Stimulated activated CD8-positive, alpha-beta memory T cell treated with anti-CD3 and anti-CD28 coated beads, Interleukin-4, amount 100 ng/mL, for 1 hour (primary cell): Measurements from ENCODE around the gene KIF22.

Source experiments
- DNase-seq, 2 donors: peaks; one replicate each; pipeline ENCODE4 v3.0.0-alpha.2; 2020; ENCODE audit warnings: low read depth in 2 of 2, low spot score in 1 of 2

Gene KIF22

GRCh38 chr16:29794231-29794710 is 3.7 kb downstream of the KIF22 start:
- DNase-seq: no peak

DNA sequence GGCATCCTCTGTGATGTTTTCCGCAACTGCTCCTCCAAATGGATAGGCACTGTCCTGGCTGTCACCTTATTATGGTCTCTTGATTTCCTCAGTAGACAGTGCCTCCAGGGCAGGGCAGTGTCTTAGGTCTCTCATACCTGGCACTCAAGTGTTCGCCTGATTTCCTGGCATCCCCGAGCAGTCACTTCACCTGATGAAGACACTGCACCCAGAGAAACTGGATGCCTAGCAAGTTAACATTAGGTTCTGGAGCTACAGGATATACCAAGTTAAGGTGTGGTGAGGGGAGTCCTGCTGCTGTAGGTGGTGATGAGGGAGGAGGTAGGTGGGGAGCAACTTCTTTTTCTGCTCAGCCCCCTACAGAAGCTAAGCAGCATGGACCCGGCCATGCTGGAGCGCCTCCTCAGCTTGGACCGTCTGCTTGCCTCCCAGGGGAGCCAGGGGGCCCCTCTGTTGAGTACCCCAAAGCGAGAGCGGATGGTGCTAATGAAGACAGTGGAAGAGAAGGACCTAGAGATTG is 11.9 kb downstream of the KIF22 start:
- no peak for DNase-seq

DNA sequence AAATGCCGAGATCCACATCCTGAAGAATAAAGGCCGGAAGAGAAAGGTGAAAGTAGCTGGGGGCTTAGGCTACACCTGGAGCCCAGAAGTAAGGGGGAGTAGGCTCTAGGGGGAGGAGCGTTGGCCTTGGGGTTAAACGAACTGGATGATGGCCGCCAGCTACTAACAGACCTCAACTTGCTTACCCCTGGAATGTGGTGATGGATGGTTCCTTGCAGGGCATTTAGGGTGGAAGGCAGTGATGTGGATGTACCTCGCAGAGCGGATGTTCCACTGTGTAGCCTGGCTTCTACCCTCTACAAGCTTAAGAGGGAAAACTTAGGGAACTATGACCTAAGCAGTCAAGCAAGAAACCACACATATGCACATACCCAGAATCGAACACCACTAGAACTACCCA is 13.5 kb downstream of the KIF22 start:
- DNase-seq: no peak

DNA sequence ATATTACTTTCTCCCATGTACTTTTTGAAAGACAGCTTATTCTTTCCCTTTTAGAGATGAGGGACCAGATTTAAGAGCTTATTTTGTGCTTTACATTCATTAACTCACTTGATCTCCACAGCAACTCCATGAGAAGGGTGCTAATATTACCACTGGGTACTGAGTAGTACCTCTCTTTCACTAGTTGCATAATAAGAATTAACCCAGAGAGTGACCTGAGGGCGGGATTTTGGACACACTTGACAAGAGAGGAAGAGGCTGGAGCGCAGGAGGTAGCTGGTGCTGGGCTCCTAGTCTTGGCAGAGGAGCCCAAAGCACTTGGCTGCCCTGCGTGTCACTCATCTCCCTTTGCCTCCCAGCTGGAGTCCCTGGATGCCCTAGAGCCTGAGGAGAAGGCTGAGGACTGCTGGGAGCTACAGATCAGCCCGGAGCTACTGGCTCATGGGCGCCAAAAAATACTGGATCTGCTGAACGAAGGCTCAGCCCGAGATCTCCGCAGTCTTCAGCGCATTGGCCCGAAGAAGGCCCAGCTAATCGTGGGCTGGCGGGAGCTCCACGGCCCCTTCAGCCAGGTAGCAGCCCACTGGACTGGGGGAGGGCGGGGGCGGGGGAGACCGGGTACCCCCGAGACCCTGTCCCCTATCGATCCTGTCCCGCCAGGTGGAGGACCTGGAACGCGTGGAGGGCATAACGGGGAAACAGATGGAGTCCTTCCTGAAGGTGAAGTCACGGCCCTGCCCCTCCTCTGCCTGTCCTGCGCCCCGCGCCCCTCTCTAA is 14.1 kb downstream of the KIF22 start:
- DNase-seq: no peak

DNA sequence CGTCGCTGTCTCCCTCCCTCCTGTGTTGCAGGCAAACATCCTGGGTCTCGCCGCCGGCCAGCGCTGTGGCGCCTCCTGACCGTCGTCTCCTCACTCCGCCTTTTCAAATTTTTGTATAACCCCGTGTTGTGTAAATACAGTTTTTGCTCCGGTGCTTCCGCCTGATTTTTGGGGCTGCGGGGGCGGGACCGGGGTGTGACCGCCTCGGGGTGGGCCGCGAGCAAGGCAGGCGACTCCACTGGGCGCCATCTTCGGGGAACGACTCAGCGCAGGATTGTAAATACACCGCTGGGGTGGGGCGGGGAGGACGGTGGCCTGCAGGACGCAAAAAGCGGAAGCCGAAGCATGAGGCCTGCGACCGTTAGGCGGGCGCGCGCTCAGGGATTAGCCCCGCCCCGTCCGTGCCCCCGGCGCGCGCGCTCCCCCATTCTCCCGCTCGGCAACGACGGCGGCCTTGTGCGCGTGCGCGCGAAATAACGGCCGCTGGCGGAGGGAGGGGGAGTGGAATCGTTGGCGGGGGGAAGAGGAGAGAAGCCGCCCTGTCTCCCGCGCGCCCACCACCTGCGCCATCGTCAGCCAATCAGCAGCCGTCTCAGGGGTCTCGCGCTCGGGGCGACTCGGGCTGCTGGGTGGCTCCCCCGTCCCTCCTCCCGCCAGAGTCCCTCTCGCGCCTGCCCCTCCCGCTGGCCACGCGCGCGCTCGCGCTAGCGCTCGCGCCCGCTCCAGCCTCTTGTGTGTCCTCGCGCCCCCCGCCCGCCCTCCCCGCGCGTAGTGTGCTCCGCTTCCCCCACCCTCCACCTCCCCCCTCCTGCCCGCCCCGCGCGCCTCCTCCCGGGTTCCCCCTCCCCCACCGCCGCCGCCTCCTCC is 14.9 kb downstream of the KIF22 start:
- DNase-seq: peak; percentile 95 to 97

- peak in 1 of 2 donors; percentile 56 for DNase-seq
Measured at GRCh38 chr16:29806099-29806579, 15.6 kb downstream of the KIF22 start, which contains the start of gene MAZ. MAZ (plus strand) TSS chr16:29806529; CDS start chr16:29806702, 173 bp downstream.

DNA sequence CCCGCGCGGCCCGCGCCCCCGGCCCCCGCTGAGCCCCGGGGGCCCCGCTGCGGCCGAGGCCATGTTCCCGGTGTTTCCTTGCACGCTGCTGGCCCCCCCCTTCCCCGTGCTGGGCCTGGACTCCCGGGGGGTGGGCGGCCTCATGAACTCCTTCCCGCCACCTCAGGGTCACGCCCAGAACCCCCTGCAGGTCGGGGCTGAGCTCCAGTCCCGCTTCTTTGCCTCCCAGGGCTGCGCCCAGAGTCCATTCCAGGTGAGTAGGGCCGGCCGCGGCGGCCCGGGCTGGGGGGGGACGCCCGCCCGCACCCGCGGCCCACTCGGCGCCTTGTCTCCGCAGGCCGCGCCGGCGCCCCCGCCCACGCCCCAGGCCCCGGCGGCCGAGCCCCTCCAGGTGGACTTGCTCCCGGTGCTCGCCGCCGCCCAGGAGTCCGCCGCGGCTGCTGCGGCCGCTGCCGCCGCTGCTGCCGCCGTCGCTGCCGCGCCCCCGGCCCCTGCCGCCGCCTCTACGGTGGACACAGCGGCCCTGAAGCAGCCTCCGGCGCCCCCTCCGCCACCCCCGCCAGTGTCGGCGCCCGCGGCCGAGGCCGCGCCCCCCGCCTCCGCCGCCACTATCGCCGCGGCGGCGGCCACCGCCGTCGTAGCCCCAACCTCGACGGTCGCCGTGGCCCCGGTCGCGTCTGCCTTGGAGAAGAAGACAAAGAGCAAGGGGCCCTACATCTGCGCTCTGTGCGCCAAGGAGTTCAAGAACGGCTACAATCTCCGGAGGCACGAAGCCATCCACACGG is 16.3 kb downstream of the KIF22 start:
- no peak for DNase-seq

- DNase-seq: peak; percentile 63 to 74
Measured at GRCh38 chr16:29807426-29808218, 17.1 kb downstream of the KIF22 start.

DNA sequence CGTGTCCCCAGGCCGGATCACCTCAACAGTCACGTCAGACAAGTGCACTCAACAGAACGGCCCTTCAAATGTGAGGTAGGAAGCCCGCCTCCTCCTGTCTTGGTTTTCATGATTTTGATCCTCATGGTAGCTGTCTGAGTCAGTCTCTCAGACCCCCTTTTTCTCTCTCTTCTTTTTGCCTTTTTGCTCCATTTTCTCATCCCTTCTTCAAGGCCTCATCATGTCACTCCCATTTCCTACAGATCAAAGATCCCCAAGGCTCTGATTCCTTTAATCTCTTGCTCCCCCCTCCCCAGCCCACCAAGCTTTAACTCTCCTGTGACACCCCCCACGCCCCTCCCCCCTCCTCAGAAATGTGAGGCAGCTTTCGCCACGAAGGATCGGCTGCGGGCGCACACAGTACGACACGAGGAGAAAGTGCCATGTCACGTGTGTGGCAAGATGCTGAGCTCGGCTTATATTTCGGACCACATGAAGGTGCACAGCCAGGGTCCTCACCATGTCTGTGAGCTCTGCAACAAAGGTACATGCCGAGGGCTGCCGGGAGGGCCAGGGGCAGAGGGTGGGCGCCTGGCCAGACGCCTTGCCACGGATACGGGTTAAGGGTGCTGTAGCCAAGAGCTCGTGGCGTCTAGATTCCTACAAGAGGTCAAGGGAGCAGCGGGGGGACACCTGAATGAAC is 17.8 kb downstream of the KIF22 start:
- no peak for DNase-seq

DNA sequence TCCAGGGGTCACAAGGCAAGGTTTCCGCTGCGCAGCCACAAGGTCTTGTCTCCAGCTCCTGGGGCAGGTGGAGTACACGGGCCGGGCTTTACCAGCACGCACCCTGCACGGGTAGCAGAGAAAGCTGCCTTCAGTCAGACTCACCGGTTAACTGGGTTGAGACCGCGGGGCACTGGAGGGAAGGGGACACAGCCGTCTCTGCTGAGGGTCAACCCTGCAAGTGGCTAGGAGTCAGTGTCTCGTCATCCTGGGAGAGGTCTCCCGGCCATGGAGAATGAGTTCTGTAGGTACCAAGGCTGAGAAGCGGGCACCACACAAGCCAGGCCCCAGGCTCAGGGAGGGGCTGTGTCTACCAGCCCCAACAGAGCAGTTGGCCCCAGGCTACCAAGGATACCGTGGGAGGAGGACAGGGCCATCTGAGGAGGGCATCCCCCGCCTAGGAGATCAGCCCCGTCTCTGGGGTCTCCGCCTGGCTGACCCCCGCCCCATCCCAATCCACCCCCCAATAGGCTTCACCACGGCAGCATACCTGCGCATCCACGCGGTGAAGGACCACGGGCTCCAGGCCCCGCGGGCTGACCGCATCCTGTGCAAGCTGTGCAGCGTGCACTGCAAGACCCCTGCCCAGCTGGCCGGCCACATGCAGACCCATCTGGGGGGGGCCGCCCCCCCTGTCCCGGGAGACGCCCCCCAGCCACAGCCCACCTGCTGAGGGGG is 18.6 kb downstream of the KIF22 start:
- DNase-seq: no peak

- no peak for DNase-seq
Measured at GRCh38 chr16:29809850-29810698, 19.5 kb downstream of the KIF22 start.

DNA sequence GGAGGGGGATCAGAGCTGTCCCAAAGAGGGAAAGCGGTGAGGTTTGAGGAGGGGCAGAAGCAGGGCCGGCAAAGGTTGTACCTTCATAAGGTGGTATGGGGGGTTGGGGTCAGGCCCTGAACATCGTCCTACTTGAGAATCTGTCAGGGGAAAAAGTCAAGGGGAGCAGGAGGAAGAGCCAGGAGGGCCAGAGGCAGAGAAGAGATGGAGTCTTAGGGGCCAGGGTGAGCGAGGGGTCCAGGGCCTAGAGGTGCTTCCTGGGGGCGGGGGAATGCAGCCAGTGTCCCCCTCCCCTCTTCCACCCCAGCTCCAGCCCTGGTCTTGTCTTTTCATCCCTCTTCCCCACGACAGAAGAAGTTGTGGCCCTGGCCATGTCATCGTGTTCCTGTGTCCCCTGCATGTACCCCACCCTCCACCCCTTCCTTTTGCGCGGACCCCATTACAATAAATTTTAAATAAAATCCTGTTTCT is 20.2 kb downstream of the KIF22 start:
- no peak for DNase-seq

- DNase-seq: peak in 1 of 2 donors; percentile 42
Measured at GRCh38 chr16:29811170-29811895, 20.8 kb downstream of the KIF22 start.

DNA sequence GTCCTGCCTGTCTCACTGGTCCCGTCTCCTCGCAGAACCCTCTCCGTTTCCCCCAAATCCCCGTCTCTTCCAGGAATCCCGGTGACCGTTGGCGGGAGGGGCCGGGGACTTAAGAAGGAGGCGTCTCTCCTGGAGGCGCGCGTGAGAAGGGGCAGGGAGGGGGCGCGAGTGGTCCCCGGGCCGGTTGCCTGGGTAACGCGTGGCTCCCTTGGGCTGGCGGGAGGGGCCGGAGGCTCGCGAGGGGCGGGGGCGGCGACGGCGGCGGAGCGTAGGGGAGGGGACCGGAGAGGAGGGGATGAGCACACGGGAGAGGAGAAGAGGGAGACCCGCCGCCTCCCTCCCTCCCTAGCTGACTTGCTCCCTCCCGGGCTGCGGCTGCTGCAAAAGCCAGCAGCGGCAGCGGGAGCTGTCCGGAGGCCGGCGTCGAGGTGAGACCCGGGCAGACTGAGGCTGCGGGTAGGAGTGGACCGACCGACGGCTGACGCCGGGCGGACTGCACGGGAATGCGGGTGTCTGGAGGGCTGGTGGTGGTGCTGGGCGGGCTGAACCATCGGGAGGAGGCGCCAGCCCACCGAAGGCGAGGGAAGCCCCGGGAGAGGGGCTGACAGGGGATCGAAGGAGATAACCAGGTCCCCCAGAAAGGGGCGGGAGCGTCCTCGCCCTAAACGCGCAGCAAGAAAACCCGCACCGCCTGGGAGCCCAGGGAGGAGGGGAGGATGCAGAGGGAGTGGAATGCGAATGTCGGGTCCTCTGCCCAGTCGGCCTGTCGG is 21.5 kb downstream of the KIF22 start, which contains the start of gene PRRT2:
Gene PRRT2 (plus strand): TSS at position 298 of the 770 bp plus-strand sequence. CDS start 862 bp downstream, outside the sequence.
- no peak for DNase-seq

GRCh38 chr16:29812754-29813643 is 22.4 kb downstream of the KIF22 start:
- no peak for DNase-seq
